GM12864 (cell line): ENCODE results near the gene BPGM.
A peak's percentile ranks its signal among the peaks of the same experiment; 100 is the strongest.

Experiments
- DNase-seq: peaks from one replicate; pipeline ENCODE4 v3.0.0-alpha.2; 2011; ENCODE audit warnings: low read depth
- H3K4me3 ChIP-seq: 2 replicates; pipeline ENCODE4 v1.5.1; 2011; ENCODE audit warnings: mild to moderate bottlenecking, low read depth, low read length, control low read depth
- CTCF ChIP-seq: IDR thresholded peaks from 2 replicates; pipeline ENCODE4 v1.5.1; 2011; ENCODE audit warnings: low read depth, mild to moderate bottlenecking, moderate library complexity, low read length, control low read depth, inconsistent platforms; ENCODE audit errors: missing control alignments

Gene BPGM

GRCh38 chr7:134632052-134632451 lies 14.6 kb upstream of the BPGM start:
- no peak for TF ChIP-seq CTCF
- no peak for DNase-seq
- H3K4me3 ChIP-seq, result no peak overlapping the region

GRCh38 chr7:134632937-134633540 lies 13.6 kb upstream of the BPGM start:
- no peak for DNase-seq
- peak; percentile 70 for TF ChIP-seq CTCF
- no peak overlapping the region for H3K4me3 ChIP-seq

GRCh38 chr7:134636008-134636449 lies 10.6 kb upstream of the BPGM start:
- no peak overlapping the region for H3K4me3 ChIP-seq
- no peak for TF ChIP-seq CTCF
- DNase-seq, result no peak

GRCh38 chr7:134637441-134637840 lies 9.2 kb upstream of the BPGM start:
- no peak for TF ChIP-seq CTCF
- H3K4me3 ChIP-seq, result no peak overlapping the region
- DNase-seq, result no peak

- H3K4me3 ChIP-seq, result no peak overlapping the region
- DNase-seq, result no peak
- no peak for TF ChIP-seq CTCF
These were observed 8.5 kb upstream of the BPGM start for GRCh38 chr7:134637934-134638719.

- no peak overlapping the region for H3K4me3 ChIP-seq
- TF ChIP-seq CTCF, result no peak
- no peak for DNase-seq
These were observed 7.6 kb upstream of the BPGM start for GRCh38 chr7:134639061-134639460.

GRCh38 chr7:134639683-134640279 lies 6.9 kb upstream of the BPGM start:
- no peak for DNase-seq
- H3K4me3 ChIP-seq, result no peak overlapping the region
- no peak for TF ChIP-seq CTCF
